NCI-H2227 treated with DMSO at 0.1 percent for 48 hours (cell line): ENCODE data around the gene LAMC1.

Experiments used
- DNase-seq: peaks from one replicate; lab custom pipeline; 2025; lab: John Stamatoyannopoulos, UW

Gene LAMC1

GRCh38 chr1:183191833-183192232 is 168.6 kb downstream of the LAMC1 start:
- no peak for DNase-seq

- DNase-seq: no peak
Observed at GRCh38 chr1:183193963-183194525, 170.8 kb downstream of the LAMC1 start.

- DNase-seq: no peak
Observed at GRCh38 chr1:183194527-183195141, 171.4 kb downstream of the LAMC1 start.

- DNase-seq: no peak
Observed at GRCh38 chr1:183195142-183195574, 171.9 kb downstream of the LAMC1 start.
